Stimulated activated CD4-positive, alpha-beta T cell treated with anti-CD3 and anti-CD28 coated beads, Interleukin-12 subunit alpha, Interleukin-12 subunit beta, amount 100 ng/mL, for 24 hours (primary cell): Measurements from ENCODE around the gene C1D.

Source experiments
- DNase-seq, 2 experiments: peaks; one replicate each; pipeline ENCODE4 v3.0.0-alpha.2; 2020; ENCODE audit warnings: low read depth in 2 of 2

The C1D gene

GRCh38 chr2:68057658-68058396, 5.0 kb downstream of the C1D start:
- no peak for DNase-seq

GRCh38 chr2:68052717-68053422, 9.9 kb downstream of the C1D start:
- DNase-seq, result no peak

- no peak for DNase-seq
Measured at GRCh38 chr2:68050353-68050752, 12.5 kb downstream of the C1D start.

- DNase-seq, result no peak
Measured at GRCh38 chr2:68046642-68047240, 16.1 kb downstream of the C1D start.

GRCh38 chr2:68046224-68046623, 16.6 kb downstream of the C1D start:
- DNase-seq, result no peak

GRCh38 chr2:68045342-68045741, 17.5 kb downstream of the C1D start:
- no peak for DNase-seq

- DNase-seq, result no peak
Measured at GRCh38 chr2:68044099-68044498, 18.7 kb downstream of the C1D start.

- no peak for DNase-seq
Measured at GRCh38 chr2:68043695-68044094, 19.1 kb downstream of the C1D start.

GRCh38 chr2:68043032-68043431, 19.8 kb downstream of the C1D start:
- no peak for DNase-seq

- DNase-seq, result no peak
Measured at GRCh38 chr2:68041704-68042245, 21.0 kb downstream of the C1D start.

GRCh38 chr2:68040078-68040477, 22.7 kb downstream of the C1D start:
- no peak for DNase-seq

- no peak for DNase-seq
Measured at GRCh38 chr2:68039317-68039716, 23.5 kb downstream of the C1D start.

- DNase-seq, result no peak
Measured at GRCh38 chr2:68032702-68033101, 30.1 kb downstream of the C1D start.

GRCh38 chr2:68031542-68032160, 31.2 kb downstream of the C1D start:
- no peak for DNase-seq

GRCh38 chr2:68031043-68031442, 31.8 kb downstream of the C1D start:
- DNase-seq, result no peak

GRCh38 chr2:68030529-68030928, 32.3 kb downstream of the C1D start:
- DNase-seq, result no peak

GRCh38 chr2:68027959-68028358, 34.8 kb downstream of the C1D start:
- DNase-seq, result no peak

- no peak for DNase-seq
Measured at GRCh38 chr2:68024450-68024849, 38.4 kb downstream of the C1D start.

GRCh38 chr2:68023904-68024303, 38.9 kb downstream of the C1D start:
- no peak for DNase-seq

- no peak for DNase-seq
Measured at GRCh38 chr2:68018727-68019126, 44.1 kb downstream of the C1D start.

GRCh38 chr2:68009526-68009925, 53.3 kb downstream of the C1D start:
- no peak for DNase-seq

- no peak for DNase-seq
Measured at GRCh38 chr2:68000170-68000825, 62.5 kb downstream of the C1D start.
